Measurements from ENCODE around the gene KCNQ2.

GRCh38 chr20:63377256-63377941 is 95.1 kb downstream of the KCNQ2 start:
- TF ChIP-seq GATA2 (IDR thresholded peaks at IDR 0.05; ENCODE audit: low read depth, low read length), result no peak
- no peak for TF ChIP-seq GATA3 (IDR thresholded peaks at IDR 0.05; ENCODE audit: low read depth, low read length)
